Activated naive CD4-positive, alpha-beta T cell treated with anti-CD3 and anti-CD28 coated beads, Interleukin-2, amount 50 U/mL, for 24 hours (primary cell): Measurements from ENCODE around the gene ID4.

Source experiments
- H3K27ac Mint-ChIP-seq: one replicate; pipeline ENCODE4 v1.8.0; 2021; ENCODE audit warnings: mild to moderate bottlenecking, mixed read lengths
- H3K27me3 Mint-ChIP-seq: one replicate; pipeline ENCODE4 v1.8.0; 2021; ENCODE audit warnings: mixed read lengths
- H3K36me3 Mint-ChIP-seq: one replicate; pipeline ENCODE4 v1.8.0; 2021; ENCODE audit warnings: mixed read lengths
- H3K4me1 Mint-ChIP-seq: one replicate; pipeline ENCODE4 v1.8.0; 2021; ENCODE audit warnings: mixed read lengths
- H3K4me3 Mint-ChIP-seq: one replicate; pipeline ENCODE4 v1.8.0; 2021; ENCODE audit warnings: mild to moderate bottlenecking, mixed read lengths
- H3K9me3 Mint-ChIP-seq: one replicate; pipeline ENCODE4 v1.8.0; 2021; ENCODE audit warnings: mixed read lengths

Gene ID4

GRCh38 chr6:19818805-19819204 is 18.4 kb upstream of the ID4 start:
- Mint-ChIP-seq H3K4me3 (no peak overlapping the region), H3K27me3 (peaks cover 3% of the 10 kb centered on the region), H3K9me3 (no peaks in the 10 kb centered on the region), H3K4me1 (no peaks in the 10 kb centered on the region), H3K27ac (no peak overlapping the region), H3K36me3 (no peaks in the 10 kb centered on the region)

GRCh38 chr6:19824058-19824807 is 12.9 kb upstream of the ID4 start:
- no peaks in the 10 kb centered on the region for H3K27me3 Mint-ChIP-seq
- no peaks in the 10 kb centered on the region for H3K4me1 Mint-ChIP-seq
- H3K4me3 Mint-ChIP-seq: no peak overlapping the region
- no peaks in the 10 kb centered on the region for H3K36me3 Mint-ChIP-seq
- no peaks in the 10 kb centered on the region for H3K9me3 Mint-ChIP-seq
- no peak overlapping the region for H3K27ac Mint-ChIP-seq

- no peaks in the 10 kb centered on the region for H3K36me3 Mint-ChIP-seq
- no peak overlapping the region for H3K27ac Mint-ChIP-seq
- no peak overlapping the region for H3K4me3 Mint-ChIP-seq
- H3K9me3 Mint-ChIP-seq: no peaks in the 10 kb centered on the region
- no peaks in the 10 kb centered on the region for H3K27me3 Mint-ChIP-seq
- no peaks in the 10 kb centered on the region for H3K4me1 Mint-ChIP-seq
These were observed 9.9 kb upstream of the ID4 start for GRCh38 chr6:19827247-19827646.

- peaks cover 3% of the 10 kb centered on the region for H3K27me3 Mint-ChIP-seq
- no peak overlapping the region for H3K4me3 Mint-ChIP-seq
- no peaks in the 10 kb centered on the region for H3K36me3 Mint-ChIP-seq
- H3K4me1 Mint-ChIP-seq: no peaks in the 10 kb centered on the region
- H3K9me3 Mint-ChIP-seq: no peaks in the 10 kb centered on the region
- H3K27ac Mint-ChIP-seq: no peak overlapping the region
These were observed 9.3 kb upstream of the ID4 start for GRCh38 chr6:19827903-19828302.

- H3K27me3 Mint-ChIP-seq: peaks cover 15% of the 10 kb centered on the region
- H3K9me3 Mint-ChIP-seq: no peaks in the 10 kb centered on the region
- no peak overlapping the region for H3K27ac Mint-ChIP-seq
- no peaks in the 10 kb centered on the region for H3K4me1 Mint-ChIP-seq
- no peak overlapping the region for H3K4me3 Mint-ChIP-seq
- no peaks in the 10 kb centered on the region for H3K36me3 Mint-ChIP-seq
These were observed 7.0 kb upstream of the ID4 start for GRCh38 chr6:19830171-19830570.

- no peaks in the 10 kb centered on the region for H3K4me1 Mint-ChIP-seq
- no peak overlapping the region for H3K27ac Mint-ChIP-seq
- no peaks in the 10 kb centered on the region for H3K36me3 Mint-ChIP-seq
- H3K27me3 Mint-ChIP-seq: peaks cover 21% of the 10 kb centered on the region
- no peak overlapping the region for H3K4me3 Mint-ChIP-seq
- no peaks in the 10 kb centered on the region for H3K9me3 Mint-ChIP-seq
These were observed 5.8 kb upstream of the ID4 start for GRCh38 chr6:19831358-19831757.

- H3K4me3 Mint-ChIP-seq: no peak overlapping the region
- peaks cover 26% of the 10 kb centered on the region for H3K27me3 Mint-ChIP-seq
These were observed 3.2 kb upstream of the ID4 start for GRCh38 chr6:19833947-19834346.

GRCh38 chr6:19834858-19835257 is 2.3 kb upstream of the ID4 start:
- H3K27ac Mint-ChIP-seq: no peak overlapping the region
- H3K36me3 Mint-ChIP-seq: no peaks in the 10 kb centered on the region
- H3K27me3 Mint-ChIP-seq: peaks cover 32% of the 10 kb centered on the region
- H3K9me3 Mint-ChIP-seq: no peaks in the 10 kb centered on the region
- no peak overlapping the region for H3K4me3 Mint-ChIP-seq
- no peaks in the 10 kb centered on the region for H3K4me1 Mint-ChIP-seq

More at GRCh38 chr6:19833947-19834346, 3.2 kb upstream of the ID4 start:
- Mint-ChIP-seq H3K27ac (no peak overlapping the region), H3K36me3 (no peaks in the 10 kb centered on the region), H3K9me3 (no peaks in the 10 kb centered on the region), H3K4me1 (no peaks in the 10 kb centered on the region)

- no peak overlapping the region for H3K4me3 Mint-ChIP-seq
- H3K27me3 Mint-ChIP-seq: peaks cover 38% of the 10 kb centered on the region
- no peak overlapping the region for H3K27ac Mint-ChIP-seq
- H3K36me3 Mint-ChIP-seq: no peaks in the 10 kb centered on the region
- no peaks in the 10 kb centered on the region for H3K4me1 Mint-ChIP-seq
- no peaks in the 10 kb centered on the region for H3K9me3 Mint-ChIP-seq
These were observed 1.6 kb upstream of the ID4 start for GRCh38 chr6:19835605-19836004.

- Mint-ChIP-seq H3K27me3 (peaks cover 38% of the 10 kb centered on the region), H3K9me3 (no peaks in the 10 kb centered on the region), H3K4me1 (no peaks in the 10 kb centered on the region), H3K36me3 (no peaks in the 10 kb centered on the region), H3K4me3 (no peak overlapping the region), H3K27ac (no peak overlapping the region)
These were observed 606 bp downstream of the ID4 start for GRCh38 chr6:19837511-19838441.

- H3K9me3 Mint-ChIP-seq: no peaks in the 10 kb centered on the region
- peaks cover 41% of the 10 kb centered on the region for H3K27me3 Mint-ChIP-seq
- no peaks in the 10 kb centered on the region for H3K36me3 Mint-ChIP-seq
- no peak overlapping the region for H3K4me3 Mint-ChIP-seq
- no peaks in the 10 kb centered on the region for H3K4me1 Mint-ChIP-seq
- H3K27ac Mint-ChIP-seq: no peak overlapping the region
These were observed 1.5 kb downstream of the ID4 start for GRCh38 chr6:19838442-19839236.

GRCh38 chr6:19839237-19839546 is 2.0 kb downstream of the ID4 start:
- peaks cover 40% of the 10 kb centered on the region for H3K27me3 Mint-ChIP-seq
- H3K4me1 Mint-ChIP-seq: no peaks in the 10 kb centered on the region
- H3K27ac Mint-ChIP-seq: no peak overlapping the region

GRCh38 chr6:19839788-19840187 is 2.6 kb downstream of the ID4 start:
- Mint-ChIP-seq H3K4me3 (no peak overlapping the region), H3K9me3 (no peaks in the 10 kb centered on the region), H3K27me3 (peaks cover 39% of the 10 kb centered on the region), H3K27ac (no peak overlapping the region), H3K4me1 (no peaks in the 10 kb centered on the region), H3K36me3 (no peaks in the 10 kb centered on the region)

More at GRCh38 chr6:19839237-19839546, 2.0 kb downstream of the ID4 start:
- no peak overlapping the region for H3K4me3 Mint-ChIP-seq
- H3K9me3 Mint-ChIP-seq: no peaks in the 10 kb centered on the region
- no peaks in the 10 kb centered on the region for H3K36me3 Mint-ChIP-seq

GRCh38 chr6:19841181-19841580 is 4.0 kb downstream of the ID4 start:
- no peak overlapping the region for H3K4me3 Mint-ChIP-seq
- peaks cover 32% of the 10 kb centered on the region for H3K27me3 Mint-ChIP-seq
- no peaks in the 10 kb centered on the region for H3K4me1 Mint-ChIP-seq
- H3K9me3 Mint-ChIP-seq: no peaks in the 10 kb centered on the region
- no peak overlapping the region for H3K27ac Mint-ChIP-seq
- H3K36me3 Mint-ChIP-seq: no peaks in the 10 kb centered on the region

GRCh38 chr6:19842030-19842615 is 5.0 kb downstream of the ID4 start:
- Mint-ChIP-seq H3K9me3 (no peaks in the 10 kb centered on the region), H3K27ac (no peak overlapping the region), H3K36me3 (no peaks in the 10 kb centered on the region), H3K4me3 (no peak overlapping the region), H3K4me1 (no peaks in the 10 kb centered on the region), H3K27me3 (peaks cover 32% of the 10 kb centered on the region)
